CD4-positive, alpha-beta T cell treated with Interleukin-6 at 100 ng/mL for 8 hours (primary cell): Measurements from ENCODE around the gene SLC7A9.
"Not testable (repeated sequence)": the region's sequence is repeated elsewhere in the genome, so short reads cannot be mapped to it uniquely, and the experiment has no call there.

Experiments used
- DNase-seq: peaks from one replicate; pipeline ENCODE4 v3.0.0-alpha.2; 2020; ENCODE audit warnings: mixed read lengths, low spot score

Gene SLC7A9

DNA sequence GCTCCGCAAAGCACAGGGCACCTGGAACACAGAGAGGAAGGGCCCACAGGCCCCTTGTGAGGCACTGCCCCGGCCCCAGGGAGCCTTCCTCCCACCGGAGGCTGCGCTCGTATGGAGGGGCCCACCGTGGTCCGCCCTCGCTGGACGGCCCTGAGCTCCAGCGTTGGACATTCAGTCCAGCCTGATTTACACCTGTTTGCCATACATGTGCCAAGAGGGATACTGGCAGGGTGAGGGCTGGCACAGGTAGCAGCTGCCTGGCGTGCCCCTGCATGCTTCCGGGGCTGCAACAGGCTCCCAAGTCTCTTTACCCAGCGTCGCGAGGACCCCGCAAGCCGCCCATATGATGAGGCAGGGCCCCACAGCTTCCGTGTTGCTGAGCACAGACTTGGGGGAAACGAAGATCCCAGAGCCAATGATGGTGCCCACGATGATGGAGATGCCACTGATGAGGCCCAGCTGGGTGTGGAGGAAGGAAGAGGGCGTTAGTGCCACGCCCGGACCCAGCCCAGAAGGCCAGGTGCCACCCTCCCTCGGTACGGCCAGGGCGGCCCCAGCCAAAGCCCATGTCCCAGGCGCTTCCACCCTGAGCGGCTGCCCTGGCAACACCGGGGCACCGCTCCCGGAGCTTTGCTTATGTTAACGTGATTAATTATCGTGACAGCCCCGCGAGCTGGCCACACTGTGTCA lies 5.1 kb downstream of the SLC7A9 start:
- DNase-seq = no peak

DNA sequence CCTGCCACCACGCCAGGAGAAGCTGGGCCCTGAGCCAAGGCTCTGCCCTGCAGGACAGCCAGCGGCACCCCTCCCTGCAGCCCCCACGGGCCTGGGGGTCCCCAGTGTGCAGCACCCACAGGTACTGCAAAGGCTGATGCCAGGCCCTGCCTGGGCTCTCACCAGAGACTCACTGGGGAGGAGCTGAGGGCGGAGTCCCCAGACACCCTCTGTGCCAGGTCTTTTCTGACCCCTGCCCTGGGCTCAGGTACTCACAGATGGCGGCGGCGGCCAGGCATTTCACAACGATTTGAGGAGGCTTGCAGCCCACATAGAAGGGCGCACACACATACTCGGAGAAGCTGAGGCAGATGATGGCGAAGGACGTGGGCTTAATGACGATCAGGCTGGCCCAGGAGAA lies 5.7 kb downstream of the SLC7A9 start:
- no peak for DNase-seq

DNA sequence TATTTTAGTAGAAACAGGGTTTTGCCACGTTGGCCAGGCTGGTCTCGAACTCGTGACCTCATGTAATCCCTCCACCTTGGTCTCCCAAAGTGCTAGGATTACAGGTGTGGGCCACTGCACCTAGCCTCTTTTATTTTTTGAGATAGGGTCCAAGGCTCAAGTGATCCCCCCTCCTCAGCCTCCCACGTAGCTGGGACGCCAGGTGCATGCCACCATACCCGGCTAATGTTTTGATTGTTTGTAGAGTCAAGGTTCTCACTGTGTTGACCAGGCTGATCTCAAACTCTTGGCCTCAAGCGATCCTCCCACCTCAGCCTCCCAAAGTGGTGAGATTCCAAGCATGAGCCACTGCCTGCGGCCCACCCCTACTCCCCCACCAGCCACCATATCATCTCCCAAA lies 6.3 kb downstream of the SLC7A9 start:
- DNase-seq = no peak

DNA sequence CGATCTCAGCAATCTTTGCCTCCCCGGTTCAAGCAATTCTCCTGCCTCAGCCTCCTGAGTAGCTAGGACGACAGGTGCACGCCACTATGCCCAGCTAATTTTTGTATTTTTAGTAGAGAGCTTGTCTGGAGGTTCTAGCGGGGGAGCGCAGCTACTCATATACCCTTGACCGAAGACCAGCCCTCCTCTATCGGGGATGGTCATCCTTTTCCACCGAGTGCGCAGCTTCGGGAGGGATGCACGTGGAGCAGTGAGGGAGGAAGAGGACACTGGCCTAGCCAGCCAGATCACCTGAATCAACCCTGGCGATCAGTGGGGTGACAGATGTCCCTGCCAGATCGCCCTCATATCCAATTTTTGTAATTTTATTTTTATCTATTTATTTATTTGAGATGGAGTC lies 6.8 kb downstream of the SLC7A9 start:
- no peak for DNase-seq

DNA sequence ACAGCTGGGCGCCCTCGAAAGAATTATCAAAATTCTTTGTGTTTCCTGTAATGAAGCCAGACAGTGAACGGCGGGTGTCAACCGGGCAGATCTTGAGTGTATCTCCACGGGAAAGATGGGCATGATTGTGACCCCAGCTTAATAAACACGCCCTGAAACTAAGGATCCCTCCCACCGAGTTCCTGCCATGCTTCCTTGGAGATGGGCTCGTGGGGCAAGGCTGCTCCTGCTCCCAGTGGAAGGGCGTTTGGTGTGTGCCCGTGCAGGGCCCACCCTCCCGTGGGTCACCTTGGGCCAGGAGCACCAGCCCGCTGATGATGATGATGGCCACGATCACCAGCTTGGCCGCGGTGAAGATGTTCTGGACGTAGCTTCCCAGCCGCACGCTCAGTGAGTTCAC lies 7.4 kb downstream of the SLC7A9 start:
- no peak for DNase-seq

DNA sequence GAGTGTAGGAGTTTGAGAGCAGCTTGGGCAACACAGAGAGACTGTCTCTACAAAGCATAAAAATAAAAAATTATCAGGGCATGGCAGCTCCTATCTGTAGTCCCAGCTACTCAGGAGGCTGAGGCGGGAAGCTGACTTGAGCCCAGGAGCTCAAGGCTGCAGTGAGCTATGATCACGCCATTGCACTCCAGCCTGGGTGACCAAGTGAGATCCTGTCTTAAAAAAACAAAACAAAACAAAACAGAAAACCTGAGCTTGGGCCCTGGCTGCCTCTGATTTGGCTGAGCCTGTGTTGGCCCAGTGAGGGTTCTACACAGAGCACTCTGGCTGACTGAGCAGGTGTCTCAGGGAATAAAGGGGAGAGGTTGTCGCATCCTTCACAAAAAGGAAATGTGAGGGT lies 8.0 kb downstream of the SLC7A9 start:
- no peak for DNase-seq

DNA sequence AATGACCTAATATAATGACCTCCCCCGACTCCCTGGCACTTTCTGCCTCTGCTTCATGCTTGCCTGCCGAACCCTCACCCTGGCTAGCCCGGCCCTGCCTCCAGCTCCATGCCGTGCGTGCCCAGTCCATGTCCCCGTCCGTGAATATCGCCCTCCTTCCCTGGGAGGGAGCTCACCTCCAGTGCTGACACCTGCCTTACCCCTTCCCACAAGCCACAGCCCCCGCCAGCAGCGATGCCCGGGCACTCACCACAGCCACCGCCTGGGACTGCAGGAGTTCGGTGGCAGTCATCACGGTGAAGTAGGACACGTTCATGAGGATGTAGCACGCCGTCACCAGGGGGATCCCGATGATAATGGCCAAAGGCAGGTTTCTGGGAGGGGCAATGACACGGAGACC lies 10.0 kb downstream of the SLC7A9 start:
- no peak for DNase-seq

DNA sequence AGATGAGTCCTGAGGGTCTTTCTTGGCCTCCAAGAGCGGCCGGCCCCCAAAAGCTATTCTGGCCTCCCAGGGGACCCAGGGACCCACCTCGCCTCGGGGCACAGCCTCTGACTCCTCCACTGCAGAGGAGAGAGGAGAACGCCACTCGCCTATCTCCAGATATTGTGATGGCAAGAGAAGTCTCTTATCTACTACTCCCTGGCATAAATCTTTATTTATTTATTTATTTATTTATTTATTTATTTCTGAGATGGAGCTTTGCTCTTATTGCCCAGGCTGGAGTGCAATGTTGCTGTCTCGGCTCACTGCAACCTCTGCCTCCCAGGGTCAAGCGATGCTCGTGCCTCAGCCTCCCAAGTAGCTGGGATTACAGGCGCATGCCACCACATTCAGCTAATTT lies 11.0 kb downstream of the SLC7A9 start:
- no peak for DNase-seq

DNA sequence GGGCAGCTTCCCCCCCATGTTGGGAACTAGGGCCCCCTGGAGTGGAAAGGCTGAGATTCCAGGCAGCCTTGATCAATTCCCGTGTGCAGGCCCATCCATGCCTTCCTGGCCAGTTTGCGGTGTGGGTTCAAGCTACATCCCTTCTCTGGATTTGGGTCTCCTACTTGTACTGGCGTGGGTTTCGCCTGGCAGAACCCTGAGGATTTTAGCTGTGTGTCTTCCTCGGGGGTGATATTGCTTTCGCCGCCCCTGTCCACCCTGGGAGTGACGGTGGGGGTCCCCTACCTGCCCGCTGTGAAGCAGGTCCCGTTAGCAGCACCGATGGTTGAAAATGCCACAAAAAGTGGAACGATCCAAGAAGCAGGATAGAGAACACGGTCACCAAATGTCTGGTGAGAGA lies 11.4 kb downstream of the SLC7A9 start:
- no peak for DNase-seq

DNA sequence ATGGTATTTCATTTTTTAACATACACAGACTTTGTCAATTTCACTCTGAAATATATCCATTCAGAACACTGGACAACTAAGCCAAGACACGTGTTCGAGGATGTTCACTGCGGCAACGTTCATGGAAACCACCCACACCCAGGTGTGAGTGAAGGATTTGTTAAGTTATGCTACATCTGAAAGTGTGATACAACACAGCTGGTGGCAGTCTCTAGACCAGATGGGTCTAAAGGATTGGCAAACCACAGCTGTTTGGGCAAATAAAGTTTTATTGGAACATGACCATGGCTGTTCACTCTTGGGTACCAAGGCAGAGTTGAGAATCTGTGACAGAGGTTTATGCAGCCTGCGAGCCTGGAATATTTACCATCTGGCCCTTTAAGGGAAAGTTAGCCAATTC lies 12.0 kb downstream of the SLC7A9 start:
- DNase-seq = no peak

DNA sequence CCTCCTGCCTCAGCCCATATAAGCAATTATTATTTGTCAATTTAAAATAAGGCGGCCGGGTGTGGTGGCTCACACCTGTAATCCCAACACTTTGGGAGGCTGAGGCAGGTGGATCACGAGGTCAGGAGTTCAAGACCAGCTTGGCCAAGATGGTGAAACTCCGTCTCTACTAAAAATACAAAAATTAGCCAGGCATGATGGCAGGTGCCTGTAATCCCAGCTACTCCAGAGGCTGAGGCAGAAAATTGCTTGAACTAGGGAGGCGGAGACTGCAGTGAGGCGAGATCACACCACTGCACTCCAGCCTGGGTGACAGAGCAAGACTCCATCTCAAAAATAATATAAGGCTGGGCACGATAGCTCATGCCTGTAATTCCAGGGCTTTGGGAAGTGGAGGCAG lies 12.7 kb downstream of the SLC7A9 start:
- DNase-seq = not testable (repeated sequence)

DNA sequence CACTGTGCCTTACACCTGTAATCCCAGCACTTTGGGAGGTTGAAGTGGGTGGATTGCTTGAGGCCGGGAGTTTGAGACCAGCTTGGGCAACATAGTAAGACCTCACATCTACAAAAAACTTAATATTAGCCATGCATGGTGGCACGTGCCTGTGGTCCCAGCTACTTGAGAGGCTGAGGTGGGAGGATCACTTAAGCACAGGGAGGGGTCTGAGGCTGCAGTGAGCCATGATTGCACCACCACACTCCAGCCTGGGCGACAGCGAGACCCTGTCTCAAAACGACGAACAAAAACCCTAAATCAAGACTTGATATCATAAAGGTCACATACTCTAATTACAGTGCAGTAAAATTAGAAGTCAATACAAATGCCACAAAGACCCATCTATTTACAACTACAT lies 17.4 kb downstream of the SLC7A9 start:
- no peak for DNase-seq

DNA sequence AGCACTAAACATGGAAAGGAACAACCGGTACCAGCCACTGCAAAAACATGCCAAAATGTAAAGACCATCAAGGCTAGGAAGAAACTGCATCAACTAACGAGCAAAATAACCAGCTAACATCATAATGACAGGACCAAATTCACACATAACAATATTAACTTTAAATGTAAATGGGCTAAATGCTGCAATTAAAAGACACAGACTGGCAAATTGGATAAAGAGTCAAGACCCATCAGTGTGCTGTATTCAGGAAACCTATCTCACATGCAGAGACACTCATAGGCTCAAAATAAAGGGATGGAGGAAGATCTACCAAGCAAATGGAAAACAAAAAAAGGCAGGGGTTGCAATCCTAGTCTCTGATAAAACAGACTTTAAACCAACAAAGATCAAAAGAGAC lies 21.5 kb downstream of the SLC7A9 start:
- not testable (repeated sequence) for DNase-seq

DNA sequence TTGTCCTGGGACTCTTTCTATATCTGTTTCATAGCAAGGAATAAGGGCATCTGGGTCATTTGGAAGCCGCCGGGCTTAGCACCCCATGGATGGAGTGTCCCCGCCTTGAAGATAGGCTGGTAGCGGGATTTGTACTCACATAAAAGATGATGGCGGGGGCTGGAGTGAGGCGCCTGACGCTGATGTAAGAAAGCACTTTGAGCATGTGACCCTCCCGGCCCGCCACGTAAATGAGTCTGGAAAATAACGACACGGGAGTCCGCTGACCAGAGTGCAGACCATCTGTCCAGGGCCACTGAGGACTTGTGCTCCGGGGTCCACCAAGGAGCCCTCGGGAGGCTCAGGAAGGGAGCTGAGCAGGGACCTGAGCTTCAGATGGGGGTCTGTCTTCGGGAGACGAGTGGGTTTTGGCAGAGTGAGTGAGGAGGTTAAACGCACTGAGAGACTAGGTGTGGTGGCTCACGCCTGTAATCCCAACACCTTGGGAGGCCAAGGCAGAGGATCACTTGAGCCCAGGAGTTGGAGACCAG lies 25.8 kb downstream of the SLC7A9 start:
- DNase-seq = no peak

DNA sequence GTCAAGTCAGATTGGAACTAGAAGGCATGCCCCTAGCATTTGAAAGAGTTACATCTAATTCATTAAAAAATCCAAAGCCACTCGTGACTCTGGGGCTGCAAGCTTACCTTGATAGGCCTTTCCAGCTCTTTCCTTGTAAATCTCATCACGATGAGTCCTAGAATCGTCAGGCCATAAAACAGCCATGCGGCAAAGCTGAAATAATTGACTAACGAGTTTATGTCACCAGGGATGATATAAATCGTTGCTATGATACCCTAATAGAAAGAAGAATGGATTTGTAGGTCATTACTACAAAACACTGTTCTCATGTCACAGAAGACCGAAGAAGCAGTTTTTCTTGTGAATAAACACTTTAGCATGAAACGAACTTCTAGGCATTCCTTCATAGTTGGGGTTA lies 27.5 kb downstream of the SLC7A9 start:
- DNase-seq = no peak

DNA sequence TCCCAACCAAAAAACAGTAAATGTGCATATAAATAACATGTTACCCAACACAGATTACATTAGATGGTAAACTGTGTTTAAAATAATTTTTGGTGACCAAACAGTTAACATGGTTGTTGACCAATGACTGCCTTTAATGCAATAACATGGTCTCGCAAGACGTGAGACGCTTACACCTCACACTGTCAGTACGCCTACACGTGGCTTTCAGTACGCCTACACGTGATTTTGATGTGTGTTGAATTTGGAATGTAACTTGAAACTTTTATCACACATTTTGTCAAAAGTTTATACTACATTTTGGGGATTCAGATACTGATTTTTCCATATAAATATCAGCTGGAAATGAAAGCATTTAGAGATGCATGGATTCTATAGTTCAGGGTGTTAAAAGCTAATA lies 32.0 kb downstream of the SLC7A9 start:
- no peak for DNase-seq

DNA sequence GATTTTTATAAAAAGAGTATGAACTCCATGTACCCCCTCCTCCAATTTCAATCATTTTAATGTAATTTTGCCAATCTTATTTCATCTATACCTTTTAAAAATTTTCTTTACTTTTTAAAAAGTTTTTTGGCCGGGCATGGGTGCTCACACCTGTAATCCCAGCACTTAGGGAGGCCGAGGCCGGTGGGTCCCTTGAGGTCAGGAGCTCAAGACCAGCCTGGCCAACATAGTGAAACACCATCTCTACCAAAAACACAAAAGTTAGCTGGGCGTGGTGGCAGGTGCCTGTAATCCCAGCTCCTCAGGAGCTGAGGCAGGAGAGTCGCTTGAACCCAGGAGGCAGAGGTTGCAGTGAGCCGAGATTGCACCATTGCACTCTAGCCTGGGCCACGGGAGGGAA lies 36.2 kb downstream of the SLC7A9 start:
- DNase-seq = not testable (repeated sequence)

DNA sequence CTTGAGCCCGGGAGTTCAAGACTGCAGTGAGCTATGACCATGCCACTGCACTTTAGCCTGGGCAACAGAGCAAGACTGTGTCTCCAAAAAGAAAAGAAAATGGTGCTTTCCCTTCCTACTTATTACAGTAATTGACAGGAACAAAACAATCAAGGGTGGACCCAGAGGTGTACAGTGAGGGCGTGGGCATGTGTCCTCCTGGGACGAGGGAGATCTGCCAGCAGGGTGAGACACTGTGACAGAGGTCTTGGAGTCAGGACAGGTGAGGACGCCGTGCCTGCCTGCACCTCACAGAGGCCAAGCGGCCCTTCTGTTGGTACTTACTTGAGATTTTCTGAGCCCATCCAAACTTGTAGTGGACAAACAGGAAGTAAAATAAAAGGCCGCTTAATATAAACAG lies 36.7 kb downstream of the SLC7A9 start:
- DNase-seq = not testable (repeated sequence)

DNA sequence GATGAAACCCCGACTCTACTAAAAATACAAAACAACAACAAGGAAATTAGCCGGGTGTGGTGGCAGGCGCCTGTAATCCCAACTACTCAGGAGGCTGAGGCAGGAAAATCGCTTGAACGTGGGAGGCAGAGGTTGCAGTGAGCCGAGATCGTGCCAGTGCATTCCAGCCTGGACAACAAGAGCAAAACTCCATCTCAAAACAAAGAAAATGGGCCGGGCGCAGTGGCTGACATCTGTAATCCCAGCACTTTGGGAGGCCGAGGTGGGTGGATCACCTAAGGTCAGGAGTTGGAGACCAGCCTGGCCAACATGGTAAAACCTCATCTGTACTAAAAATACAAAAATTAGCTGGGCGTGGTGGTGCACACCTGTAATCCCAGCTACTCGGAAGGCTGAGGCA lies 37.5 kb downstream of the SLC7A9 start:
- not testable (repeated sequence) for DNase-seq

DNA sequence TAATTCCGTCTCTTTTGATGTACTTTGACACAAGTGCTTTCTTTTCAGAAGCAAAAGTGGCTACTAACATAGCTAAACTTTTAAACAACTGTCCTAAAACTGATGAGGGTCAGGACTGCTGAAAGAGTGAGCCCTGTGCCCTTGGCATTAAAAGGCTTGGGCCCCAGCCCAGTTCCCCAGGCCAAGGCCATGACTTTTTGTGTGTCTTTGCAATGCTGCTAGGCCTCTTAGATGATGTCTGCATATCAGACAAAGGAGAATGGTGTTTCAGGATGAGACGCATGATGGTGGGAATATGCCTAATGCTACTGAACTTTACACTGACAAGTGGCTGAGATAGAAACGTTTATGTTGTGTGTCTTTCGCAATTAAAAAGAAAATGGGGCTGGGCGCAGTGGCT lies 38.0 kb downstream of the SLC7A9 start:
- no peak for DNase-seq

DNA sequence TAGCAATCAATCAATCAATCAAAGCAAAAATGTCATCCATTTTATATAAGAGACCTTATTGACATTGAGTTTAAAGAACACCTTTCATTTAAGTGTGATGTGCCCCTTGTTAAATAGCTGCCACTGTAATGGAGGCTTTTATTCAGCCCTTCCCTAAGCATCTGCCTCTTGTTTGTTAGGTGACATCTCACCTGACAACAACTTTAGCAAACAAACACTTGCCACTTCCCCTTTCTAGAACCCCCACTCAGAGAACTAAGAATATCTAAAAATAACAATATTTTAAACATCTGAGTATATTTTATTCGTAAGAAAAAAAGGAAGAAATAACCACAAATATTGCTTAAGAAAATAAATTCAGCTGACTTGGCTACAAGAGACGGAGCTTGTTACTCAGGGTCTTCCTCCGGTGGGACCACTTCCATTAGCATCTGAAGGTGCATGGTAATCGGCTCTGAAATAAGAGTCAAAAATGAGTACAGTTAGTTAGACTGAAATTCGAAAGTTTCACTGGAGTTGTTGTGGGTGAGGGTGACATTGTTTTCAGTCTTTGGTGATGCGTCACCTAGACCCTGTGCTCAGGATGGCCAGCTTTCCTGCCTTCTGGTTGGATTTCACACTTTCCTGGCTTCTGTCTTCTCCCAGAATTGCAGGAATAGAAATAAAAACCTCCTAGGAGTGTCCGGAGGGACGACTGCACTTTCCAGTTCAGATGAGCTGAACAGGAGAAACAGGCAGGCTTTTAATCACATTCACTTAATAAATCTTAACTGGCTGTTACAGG lies 39.1 kb downstream of the SLC7A9 start:
- DNase-seq = no peak

DNA sequence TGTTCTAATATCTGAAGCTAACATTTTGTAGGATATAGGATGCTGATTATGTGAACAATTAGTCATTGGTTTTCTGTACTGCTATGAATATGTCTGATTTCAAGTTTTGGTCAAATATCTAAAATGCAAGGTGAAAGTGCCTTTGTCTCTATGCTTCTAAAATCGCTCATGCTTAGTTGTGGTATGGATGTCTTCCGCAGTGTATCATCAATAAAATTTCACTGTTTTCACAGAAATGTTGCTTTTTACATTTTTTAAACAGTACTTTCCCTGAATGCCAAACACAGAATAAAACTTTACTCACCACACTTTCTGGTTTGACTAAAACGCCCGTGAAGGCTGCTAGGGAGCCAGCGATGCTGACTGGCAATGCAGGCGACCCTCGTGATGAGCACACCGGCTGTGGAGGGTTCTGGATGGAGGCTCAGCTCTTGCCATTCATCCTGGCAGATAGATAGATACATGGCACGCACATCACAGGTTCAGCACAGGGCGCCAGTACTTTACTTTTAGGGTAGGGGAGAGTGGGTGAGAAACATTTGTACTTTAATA lies 40.1 kb downstream of the SLC7A9 start:
- DNase-seq = no peak

DNA sequence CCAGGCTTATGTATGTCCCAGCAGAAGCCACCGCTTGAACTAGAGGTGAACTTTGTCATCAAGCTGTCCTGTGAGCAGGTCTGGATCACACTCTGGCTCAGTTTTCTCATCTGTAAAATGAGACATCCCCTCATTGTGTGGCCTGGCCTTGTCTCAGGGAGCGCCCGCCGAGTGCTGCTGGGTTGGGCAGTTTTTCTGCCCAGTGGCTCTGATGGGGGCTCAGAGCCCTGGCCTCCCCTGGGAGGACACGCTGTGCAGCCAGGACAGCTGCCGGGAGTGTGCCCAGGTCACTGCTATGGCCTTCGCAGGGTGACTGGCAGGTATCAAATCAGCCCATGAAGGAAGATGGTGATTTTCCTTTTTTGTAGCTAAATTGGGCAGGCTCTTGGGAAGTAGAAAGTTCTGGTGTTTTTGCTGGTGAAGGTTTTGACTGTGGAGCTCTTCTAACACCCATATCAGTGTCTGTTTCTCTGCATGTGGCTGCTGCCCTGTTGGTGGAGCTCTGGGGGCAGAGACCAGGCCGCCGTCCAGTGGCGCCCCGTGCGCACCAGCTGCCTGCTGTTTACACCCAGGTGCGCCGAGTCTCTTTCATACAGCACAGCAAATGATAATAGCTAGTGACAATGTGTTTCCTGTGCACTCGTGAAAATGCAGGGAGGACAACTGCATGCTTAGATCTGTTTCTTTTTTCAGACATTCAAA lies 40.8 kb downstream of the SLC7A9 start:
- no peak for DNase-seq
